Stimulated activated CD8-positive, alpha-beta memory T cell treated with anti-CD3 and anti-CD28 coated beads, Interleukin-7, amount 100 ng/mL, for 1 hour (primary cell): ENCODE data around the gene OOSP2.

ENCODE experiments used
- DNase-seq, 2 donors: peaks; one replicate each; pipeline ENCODE4 v3.0.0-alpha.2; 2020; ENCODE audit warnings: low read depth in 2 of 2

Gene OOSP2

GRCh38 chr11:60078745-60079144 is 38.5 kb downstream of the OOSP2 start:
- DNase-seq = no peak

GRCh38 chr11:60080535-60080934 is 40.3 kb downstream of the OOSP2 start:
- no peak for DNase-seq

- DNase-seq = no peak
Observed at GRCh38 chr11:60084631-60085273, 44.5 kb downstream of the OOSP2 start.

- DNase-seq = no peak
Observed at GRCh38 chr11:60085909-60086308, 45.7 kb downstream of the OOSP2 start.

GRCh38 chr11:60087239-60087638 is 47.0 kb downstream of the OOSP2 start:
- DNase-seq = no peak

GRCh38 chr11:60088364-60088763 is 48.2 kb downstream of the OOSP2 start, which contains the start of gene MS4A2:
MS4A2 (plus strand) TSS chr11:60088664; CDS start chr11:60088766, 102 bp downstream.
- DNase-seq = no peak

GRCh38 chr11:60095477-60096120 is 55.4 kb downstream of the OOSP2 start:
- no peak for DNase-seq

- no peak for DNase-seq
Observed at GRCh38 chr11:60097189-60097588, 57.0 kb downstream of the OOSP2 start.
